Stomach (tissue), 9 donors: Measurements from ENCODE around the gene SHANK2. TPM values are rescaled to one million over a fixed set of nuclear protein-coding genes. Genes with fewer than 3 reads are reported as not detected.

Source experiments
- DNase-seq, 2 donors: peaks; one replicate each; pipeline versions ENCODE4 v3.0.0 to v3.0.0-alpha.2; 2013 to 2019
- H3K27ac ChIP-seq, 5 donors: fragments of 200-600 bp in 4 of 5; sonication (generic) in 4 of 5; one replicate each; pipeline ENCODE4 v1.5.1; 2013 to 2019; ENCODE audit warnings: mild to moderate bottlenecking in 1 of 5, moderate library complexity in 1 of 5
- H3K27me3 ChIP-seq, 3 donors: fragments of 200-600 bp; sonication (generic); one replicate each; pipeline ENCODE4 v1.5.1; 2017 to 2019; ENCODE audit warnings: mixed run types in 1 of 3
- H3K36me3 ChIP-seq, 4 donors: fragments of 200-600 bp; sonication (generic); 1 replicate in 3 of 4; 2 replicates in 1 of 4; pipeline ENCODE4 v1.5.1; 2016 to 2019
- H3K4me1 ChIP-seq, 4 donors: fragments of 200-600 bp; sonication (generic); one replicate each; pipeline ENCODE4 v1.5.1; 2016 to 2019
- H3K4me3 ChIP-seq, 4 donors: fragments of 200-600 bp; sonication (generic) in 3 of 4; one replicate each; pipeline ENCODE4 v1.5.1; 2016 to 2019; ENCODE audit warnings: mild to moderate bottlenecking in 1 of 4
- H3K9me3 ChIP-seq, 4 donors: fragments of 200-600 bp; sonication (generic); one replicate each; pipeline ENCODE4 v1.5.1; 2016 to 2019
- EP300 ChIP-seq: sonication (generic); formaldehyde crosslinking; IDR thresholded peaks from one replicate; pipeline ENCODE4 v1.6.1; 2017; ENCODE audit warnings: antibody characterized with exemption
- POLR2A ChIP-seq, 4 donors: fragments of 450-650 bp; IDR thresholded peaks; one replicate each; pipeline ENCODE4 v1.6.1; 2016; ENCODE audit warnings: antibody characterized with exemption in 4 of 4, control low read depth in 2 of 4, mild to moderate bottlenecking in 1 of 4, moderate library complexity in 1 of 4
- POLR2AphosphoS5 ChIP-seq, 3 donors: sonication (generic); formaldehyde crosslinking; IDR thresholded peaks; one replicate each; pipeline ENCODE4 v1.6.1; 2016; ENCODE audit warnings: antibody characterized with exemption in 3 of 3
- WGBS, 5 donors: extraction: QIAGEN DNeasy Blood & Tissue Kit in 3 of 5; methylation state at CpG; one replicate each; pipeline versions ENCODE4 v1.1.5 to v1.1.7; 2013 to 2018; 5-methylcytosine and 5-hydroxymethylcytosine counted together
- intact Hi-C: fragments of 100-400 bp; cut with DNase I; formaldehyde crosslinking; loops from one replicate; pipeline ENCODE4 v1.15.1; 2023; ENCODE audit warnings: low total_unique reads
- polyA plus RNA-seq, 3 donors: library from polyadenylated mRNA; stranded (reverse); fragments of 200-250 nt; gene quantifications; one replicate each; pipeline ENCODE4 v1.2.3, GENCODE V29; 2013
- total RNA-seq, 5 donors: library from RNA; depleted of rRNA; stranded (reverse); fragments of >200 nt; gene quantifications; one replicate each; pipeline versions ENCODE4 v1.1.0 to v1.2.3, GENCODE V29; 2014 to 2016
- TF ChIP-seq, protein P1 (sequence below), 7 experiments: fragments of 450-650 bp in 4 of 7; fragments of 200-600 bp in 3 of 7; sonication (generic) in 3 of 7; IDR thresholded peaks; one replicate each; pipeline ENCODE4 v1.5.1; 2016 to 2019; ENCODE audit warnings: antibody characterized with exemption in 7 of 7, control low read depth in 2 of 7, mild to moderate bottlenecking in 1 of 7
- donor health status: healthy with polysubstance abuse.
- donor health status: Bipolar disorder and iron deficiency.
- donor health status: healthy.

Gene SHANK2
- total and polyA plus RNA-seq, 8 donors: 1.6 to 126 (median 47.1) TPM

DNA sequence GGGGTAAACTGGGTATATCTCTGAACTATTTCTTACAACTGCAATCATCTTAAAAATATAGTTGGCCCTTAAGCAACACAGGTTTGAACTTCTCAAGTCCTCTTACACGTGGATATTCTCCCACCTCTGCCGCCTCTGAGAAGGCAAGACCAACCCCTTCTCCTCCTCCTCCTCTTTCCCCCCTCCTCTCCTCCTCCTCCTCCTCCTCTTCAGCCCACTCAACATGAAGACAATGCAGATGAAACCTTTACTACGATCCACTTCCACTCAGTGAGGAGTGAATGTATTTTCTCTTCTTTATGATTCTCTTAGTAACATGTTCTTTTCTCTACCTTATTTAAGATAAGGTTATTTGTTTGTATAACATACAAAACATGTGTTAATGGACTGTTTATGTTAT, 20.0 kb downstream of the SHANK2 start:
- no peak overlapping the region for H3K27ac ChIP-seq
- TF ChIP-seq EP300 (no peak), POLR2AphosphoS5 (IDR thresholded peaks at IDR 0.05) (no peak), POLR2A (IDR thresholded peaks at IDR 0.05) (no peak)
- no peaks in the 10 kb centered on the region for H3K36me3 ChIP-seq
- intact Hi-C loops: no loop called here
- 70 to 81% (median 72%) methylated on average over 3 of the region's 3 CpGs for WGBS, 5 donors
- peaks cover 0 to 10% (median 4%) of the 10 kb centered on the region in 4 donors for H3K9me3 ChIP-seq
- H3K4me3 ChIP-seq: no peak overlapping the region
- H3K27me3 ChIP-seq: peaks cover 0 to 6% (median 0%) of the 10 kb centered on the region in 3 donors
- DNase-seq: no peak
- H3K4me1 ChIP-seq: peaks cover 0 to 4% (median 0%) of the 10 kb centered on the region in 4 donors

DNA sequence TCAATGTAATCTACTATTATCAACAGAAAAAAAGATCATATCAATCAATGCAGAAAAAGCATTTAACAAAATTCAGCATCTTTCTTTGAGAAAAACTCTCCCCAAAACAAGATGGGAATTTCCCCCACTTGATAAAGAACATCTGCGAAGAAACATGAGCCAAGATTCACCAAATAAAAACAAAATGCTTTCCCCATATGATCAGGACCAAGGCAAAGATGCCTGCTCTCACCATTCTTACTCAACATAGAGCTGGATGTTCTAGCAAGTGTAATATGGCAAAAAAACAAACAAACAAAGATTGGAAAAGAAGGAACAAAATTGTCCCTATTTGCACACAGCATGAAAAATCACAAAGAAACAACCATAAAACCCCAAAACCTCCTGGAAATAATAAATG, 23.4 kb downstream of the SHANK2 start:
- intact Hi-C loops: no loop called here
- H3K27ac ChIP-seq: no peak overlapping the region
- H3K36me3 ChIP-seq: peaks cover 0 to 3% (median under 1%) of the 10 kb centered on the region in 4 donors
- peaks cover 0 to 29% (median 9%) of the 10 kb centered on the region in 4 donors for H3K9me3 ChIP-seq
- TF ChIP-seq EP300: no peak
- TF ChIP-seq, protein P1, sequence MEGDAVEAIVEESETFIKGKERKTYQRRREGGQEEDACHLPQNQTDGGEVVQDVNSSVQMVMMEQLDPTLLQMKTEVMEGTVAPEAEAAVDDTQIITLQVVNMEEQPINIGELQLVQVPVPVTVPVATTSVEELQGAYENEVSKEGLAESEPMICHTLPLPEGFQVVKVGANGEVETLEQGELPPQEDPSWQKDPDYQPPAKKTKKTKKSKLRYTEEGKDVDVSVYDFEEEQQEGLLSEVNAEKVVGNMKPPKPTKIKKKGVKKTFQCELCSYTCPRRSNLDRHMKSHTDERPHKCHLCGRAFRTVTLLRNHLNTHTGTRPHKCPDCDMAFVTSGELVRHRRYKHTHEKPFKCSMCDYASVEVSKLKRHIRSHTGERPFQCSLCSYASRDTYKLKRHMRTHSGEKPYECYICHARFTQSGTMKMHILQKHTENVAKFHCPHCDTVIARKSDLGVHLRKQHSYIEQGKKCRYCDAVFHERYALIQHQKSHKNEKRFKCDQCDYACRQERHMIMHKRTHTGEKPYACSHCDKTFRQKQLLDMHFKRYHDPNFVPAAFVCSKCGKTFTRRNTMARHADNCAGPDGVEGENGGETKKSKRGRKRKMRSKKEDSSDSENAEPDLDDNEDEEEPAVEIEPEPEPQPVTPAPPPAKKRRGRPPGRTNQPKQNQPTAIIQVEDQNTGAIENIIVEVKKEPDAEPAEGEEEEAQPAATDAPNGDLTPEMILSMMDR (IDR thresholded peaks at IDR 0.05): no peak
- H3K27me3 ChIP-seq: no peaks in the 10 kb centered on the region
- no peaks in the 10 kb centered on the region for H3K4me1 ChIP-seq
- no peak overlapping the region for H3K4me3 ChIP-seq
- DNase-seq: no peak
- 65 to 87% (median 86%) methylated on average over 1 of the region's 1 CpG for WGBS, 5 donors

DNA sequence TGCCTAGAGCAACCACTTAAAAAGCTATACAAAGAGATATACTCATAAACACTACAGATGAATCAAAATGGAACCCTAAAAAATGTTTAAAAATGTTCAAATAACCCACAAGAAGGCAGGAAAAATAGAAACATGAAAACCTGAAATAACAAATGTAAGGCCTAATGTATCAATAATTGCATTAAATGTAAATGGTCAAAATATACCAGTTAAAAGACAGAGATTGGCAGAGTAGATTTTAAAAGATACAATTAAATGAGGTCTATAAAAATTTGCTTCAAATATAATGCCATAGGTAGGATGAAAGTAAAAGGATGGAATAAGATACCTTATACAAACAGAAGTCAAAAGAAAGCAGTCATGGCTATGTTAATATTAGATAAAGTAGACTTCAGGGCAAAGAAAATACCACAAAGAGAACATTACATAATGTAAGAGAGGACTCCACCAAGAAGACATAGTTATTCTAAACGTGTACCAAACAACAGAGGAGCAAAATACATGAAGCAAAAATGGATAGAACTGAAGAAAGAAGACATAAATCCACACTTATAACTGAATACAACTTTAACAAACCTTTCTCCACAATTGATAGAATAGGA, 25.2 kb downstream of the SHANK2 start:
- DNase-seq: no peak
- Histone ChIP-seq H3K4me1 (peaks cover 0 to 4% (median 0%) of the 10 kb centered on the region in 4 donors), H3K9me3 (peaks cover 0 to 29% (median 9%) of the 10 kb centered on the region in 4 donors), H3K4me3 (no peak overlapping the region), H3K36me3 (peaks cover 0 to 17% (median 6%) of the 10 kb centered on the region in 4 donors), H3K27ac (no peak overlapping the region), H3K27me3 (no peaks in the 10 kb centered on the region)
- intact Hi-C loops: no loop called here
- TF ChIP-seq POLR2A (IDR thresholded peaks at IDR 0.05): no peak
- no peak for TF ChIP-seq EP300
- TF ChIP-seq POLR2AphosphoS5 (IDR thresholded peaks at IDR 0.05): no peak
- TF ChIP-seq, protein P1 (IDR thresholded peaks at IDR 0.05): no peak
- 60 to 76% (median 68%) methylated on average over 1 of the region's 1 CpG for WGBS, 5 donors

DNA sequence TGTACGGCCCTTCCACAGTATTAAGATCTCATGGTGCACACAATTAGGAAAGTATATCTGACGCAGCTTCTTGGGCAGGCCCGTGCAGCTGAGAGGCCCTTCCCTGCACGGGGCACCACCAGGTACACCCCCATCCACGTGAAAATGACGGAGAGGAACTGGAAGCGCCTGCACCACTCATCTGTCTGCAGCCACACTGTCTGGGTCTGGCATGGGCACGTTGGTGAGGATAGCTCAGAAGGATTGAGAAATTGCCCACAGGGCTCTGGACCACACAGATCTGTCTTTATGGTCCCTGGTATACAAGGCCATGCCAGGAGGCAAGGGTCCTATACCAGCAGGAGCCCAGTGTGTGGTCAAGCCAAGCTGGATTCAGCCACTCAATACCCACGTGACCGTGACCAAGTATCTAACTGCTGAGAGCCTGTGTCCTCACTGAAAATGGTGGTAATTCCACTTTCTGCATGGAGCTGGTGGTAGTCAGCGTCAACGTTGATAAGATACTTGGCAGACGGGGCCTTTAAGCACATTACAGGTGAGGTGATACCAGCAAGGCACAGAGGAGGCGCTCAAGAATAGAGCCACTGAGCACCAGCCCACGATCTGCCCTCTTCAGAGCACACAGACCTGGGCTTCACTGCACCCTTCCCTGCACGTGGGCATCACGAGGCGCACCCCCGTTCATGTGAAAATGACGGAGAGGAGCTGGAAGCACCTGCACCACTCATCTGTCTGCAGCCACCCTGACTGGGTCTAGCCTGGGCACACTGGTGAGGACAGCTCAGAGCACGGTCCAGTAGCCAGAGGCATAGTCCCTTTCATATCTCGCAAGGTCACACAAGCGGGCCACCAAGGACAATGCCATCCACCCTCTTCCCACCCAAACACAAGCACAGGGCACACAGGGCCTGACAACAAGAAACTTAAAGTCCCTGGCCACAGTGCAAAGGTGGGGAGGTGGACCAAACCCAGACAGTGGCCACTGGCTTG, 28.4 kb downstream of the SHANK2 start:
- Histone ChIP-seq H3K4me1 (peaks cover 0 to 9% (median 0%) of the 10 kb centered on the region in 4 donors), H3K27me3 (no peaks in the 10 kb centered on the region), H3K4me3 (no peak overlapping the region), H3K27ac (no peak overlapping the region), H3K36me3 (peaks cover 0 to 17% (median 6%) of the 10 kb centered on the region in 4 donors), H3K9me3 (peaks cover 0 to 29% (median 9%) of the 10 kb centered on the region in 4 donors)
- no peak for TF ChIP-seq POLR2AphosphoS5 (IDR thresholded peaks at IDR 0.05)
- no peak for TF ChIP-seq EP300
- TF ChIP-seq, protein P1 (IDR thresholded peaks at IDR 0.05): no peak
- no peak for TF ChIP-seq POLR2A (IDR thresholded peaks at IDR 0.05)
- intact Hi-C loops: no loop called here
- no peak for DNase-seq
- WGBS, 5 donors: 86 to 94% (median 88%) methylated on average over 21 to 23 of the region's 23 CpGs
